ENCODE results near the gene ABI3.

The ABI3 gene

GRCh38 chr17:49225554-49226236, 15.2 kb downstream of the ABI3 start:
- DNase-seq (ENCODE audit: low read depth, low spot score): no peak

GRCh38 chr17:49226771-49227435, 16.4 kb downstream of the ABI3 start:
- DNase-seq (ENCODE audit: low read depth, low spot score): no peak

GRCh38 chr17:49227436-49228261, 17.1 kb downstream of the ABI3 start:
- peak; percentile 67 for DNase-seq (ENCODE audit: low read depth, low spot score)

- DNase-seq (ENCODE audit: low read depth, low spot score): no peak
Measured at GRCh38 chr17:49229076-49229804, 18.7 kb downstream of the ABI3 start.

- no peak for DNase-seq (ENCODE audit: low read depth, low spot score)
Measured at GRCh38 chr17:49229805-49230600, 19.5 kb downstream of the ABI3 start.

GRCh38 chr17:49230636-49231562, 20.4 kb downstream of the ABI3 start, which contains the start of gene PHOSPHO1:
Gene PHOSPHO1, minus strand, starts transcription at chr17:49230787. Its CDS starts 4,096 bp downstream, at chr17:49226691.
- peak; percentile 59 for DNase-seq (ENCODE audit: low read depth, low spot score)

- no peak for DNase-seq (ENCODE audit: low read depth, low spot score)
Measured at GRCh38 chr17:49231563-49231894, 21.0 kb downstream of the ABI3 start.

GRCh38 chr17:49234509-49235080, 24.1 kb downstream of the ABI3 start:
- DNase-seq (ENCODE audit: low read depth, low spot score): no peak

GRCh38 chr17:49235896-49236295, 25.4 kb downstream of the ABI3 start:
- no peak for DNase-seq (ENCODE audit: low read depth, low spot score)

GRCh38 chr17:49239963-49240362, 29.5 kb downstream of the ABI3 start:
- no peak for DNase-seq (ENCODE audit: low read depth, low spot score)

- DNase-seq (ENCODE audit: low read depth, low spot score): no peak
Measured at GRCh38 chr17:49240619-49241018, 30.1 kb downstream of the ABI3 start.

- no peak for DNase-seq (ENCODE audit: low read depth, low spot score)
Measured at GRCh38 chr17:49241040-49241439, 30.5 kb downstream of the ABI3 start.

GRCh38 chr17:49241692-49242397, 31.3 kb downstream of the ABI3 start:
- DNase-seq (ENCODE audit: low read depth, low spot score): no peak

- DNase-seq (ENCODE audit: low read depth, low spot score): no peak
Measured at GRCh38 chr17:49242813-49243212, 32.3 kb downstream of the ABI3 start.

- DNase-seq (ENCODE audit: low read depth, low spot score): no peak
Measured at GRCh38 chr17:49244839-49245238, 34.3 kb downstream of the ABI3 start.

GRCh38 chr17:49247944-49248343, 37.4 kb downstream of the ABI3 start:
- DNase-seq (ENCODE audit: low read depth, low spot score): no peak

- DNase-seq (ENCODE audit: low read depth, low spot score): no peak
Measured at GRCh38 chr17:49249292-49249794, 38.8 kb downstream of the ABI3 start.

GRCh38 chr17:49249890-49250522, 39.5 kb downstream of the ABI3 start:
- no peak for DNase-seq (ENCODE audit: low read depth, low spot score)
